Astrocyte of the spinal cord (primary cell): ENCODE results near the gene GINS1.

Experiments used
- DNase-seq: peaks from one replicate; pipeline ENCODE4 v3.0.0; 2011; ENCODE audit warnings: low read depth, low spot score
- H3K4me3 ChIP-seq: 2 replicates; pipeline ENCODE4 v1.5.1; 2011; ENCODE audit warnings: low read depth, mild to moderate bottlenecking, low read length, moderate library complexity
- CTCF ChIP-seq: IDR thresholded peaks from 2 replicates; pipeline ENCODE4 v1.5.1; 2012; ENCODE audit warnings: low read depth, mild to moderate bottlenecking, low read length, inconsistent platforms
- in situ Hi-C: cut with HindIII; loops from 2 replicates; pipeline ENCODE4 v1.10.0; 2017; ENCODE audit warnings: low sequenced_read_pairs

The GINS1 gene

GRCh38 chr20:25389858-25390537, 17.5 kb upstream of the GINS1 start:
- no peak for DNase-seq
- in situ Hi-C loops: no loop called here

GRCh38 chr20:25390538-25391528, 16.6 kb upstream of the GINS1 start, which contains the start of gene ABHD12:
TSS of gene ABHD12 (minus strand) at chr20:25390835. CDS start at chr20:25390703, 132 bp downstream.
- DNase-seq: peak; percentile 97

More at GRCh38 chr20:25389858-25390537, 17.5 kb upstream of the GINS1 start:
- peak overlapping the region; percentile 76 for H3K4me3 ChIP-seq
- TF ChIP-seq CTCF: no peak

GRCh38 chr20:25394276-25394675, 13.2 kb upstream of the GINS1 start:
- no peak for DNase-seq
- TF ChIP-seq CTCF: no peak
- H3K4me3 ChIP-seq: no peak overlapping the region
- in situ Hi-C loops: no loop called here

More at GRCh38 chr20:25390538-25391528, 16.6 kb upstream of the GINS1 start, which contains the start of gene ABHD12:
- no peak for TF ChIP-seq CTCF
- peak within 1 kb of the TSS; percentile 76 for H3K4me3 ChIP-seq
- in situ Hi-C loops: no loop called here

- in situ Hi-C loops: no loop called here
- no peak for TF ChIP-seq CTCF
- H3K4me3 ChIP-seq: no peak overlapping the region
- no peak for DNase-seq
These were observed 12.5 kb upstream of the GINS1 start for GRCh38 chr20:25394996-25395395.

- no peak overlapping the region for H3K4me3 ChIP-seq
- no peak for TF ChIP-seq CTCF
- in situ Hi-C loops: no loop called here
- DNase-seq: no peak
These were observed 10.4 kb upstream of the GINS1 start for GRCh38 chr20:25397096-25397495.

GRCh38 chr20:25397821-25398220, 9.7 kb upstream of the GINS1 start:
- in situ Hi-C loops: no loop called here
- TF ChIP-seq CTCF: no peak
- DNase-seq: no peak
- no peak overlapping the region for H3K4me3 ChIP-seq
